Stomach (tissue), 9 donors: ENCODE results near the gene FAM163B. TPM values are rescaled to one million over a fixed set of nuclear protein-coding genes. Genes with fewer than 3 reads are reported as not detected.

Experiments used
- DNase-seq, 2 donors: peaks; one replicate each; pipeline versions ENCODE4 v3.0.0 to v3.0.0-alpha.2; 2013 to 2019
- H3K27ac ChIP-seq, 5 donors: fragments of 200-600 bp in 4 of 5; sonication (generic) in 4 of 5; one replicate each; pipeline ENCODE4 v1.5.1; 2013 to 2019; ENCODE audit warnings: mild to moderate bottlenecking in 1 of 5, moderate library complexity in 1 of 5
- H3K27me3 ChIP-seq, 3 donors: fragments of 200-600 bp; sonication (generic); one replicate each; pipeline ENCODE4 v1.5.1; 2017 to 2019; ENCODE audit warnings: mixed run types in 1 of 3
- H3K36me3 ChIP-seq, 4 donors: fragments of 200-600 bp; sonication (generic); 1 replicate in 3 of 4; 2 replicates in 1 of 4; pipeline ENCODE4 v1.5.1; 2016 to 2019
- H3K4me1 ChIP-seq, 4 donors: fragments of 200-600 bp; sonication (generic); one replicate each; pipeline ENCODE4 v1.5.1; 2016 to 2019
- H3K4me3 ChIP-seq, 4 donors: fragments of 200-600 bp; sonication (generic) in 3 of 4; one replicate each; pipeline ENCODE4 v1.5.1; 2016 to 2019; ENCODE audit warnings: mild to moderate bottlenecking in 1 of 4
- H3K9me3 ChIP-seq, 4 donors: fragments of 200-600 bp; sonication (generic); one replicate each; pipeline ENCODE4 v1.5.1; 2016 to 2019
- CTCF ChIP-seq, 7 experiments: fragments of 450-650 bp in 4 of 7; fragments of 200-600 bp in 3 of 7; sonication (generic) in 3 of 7; IDR thresholded peaks; one replicate each; pipeline ENCODE4 v1.5.1; 2016 to 2019; ENCODE audit warnings: antibody characterized with exemption in 7 of 7, control low read depth in 2 of 7, mild to moderate bottlenecking in 1 of 7
- EP300 ChIP-seq: sonication (generic); formaldehyde crosslinking; IDR thresholded peaks from one replicate; pipeline ENCODE4 v1.6.1; 2017; ENCODE audit warnings: antibody characterized with exemption
- POLR2A ChIP-seq, 4 donors: fragments of 450-650 bp; IDR thresholded peaks; one replicate each; pipeline ENCODE4 v1.6.1; 2016; ENCODE audit warnings: antibody characterized with exemption in 4 of 4, control low read depth in 2 of 4, mild to moderate bottlenecking in 1 of 4, moderate library complexity in 1 of 4
- POLR2AphosphoS5 ChIP-seq, 3 donors: sonication (generic); formaldehyde crosslinking; IDR thresholded peaks; one replicate each; pipeline ENCODE4 v1.6.1; 2016; ENCODE audit warnings: antibody characterized with exemption in 3 of 3
- WGBS, 5 donors: extraction: QIAGEN DNeasy Blood & Tissue Kit in 3 of 5; methylation state at CpG; one replicate each; pipeline versions ENCODE4 v1.1.5 to v1.1.7; 2013 to 2018; 5-methylcytosine and 5-hydroxymethylcytosine counted together
- intact Hi-C: fragments of 100-400 bp; cut with DNase I; formaldehyde crosslinking; loops from one replicate; pipeline ENCODE4 v1.15.1; 2023; ENCODE audit warnings: low total_unique reads
- polyA plus RNA-seq, 3 donors: library from polyadenylated mRNA; stranded (reverse); fragments of 200-250 nt; gene quantifications; one replicate each; pipeline ENCODE4 v1.2.3, GENCODE V29; 2013
- total RNA-seq, 5 donors: library from RNA; depleted of rRNA; stranded (reverse); fragments of >200 nt; gene quantifications; one replicate each; pipeline versions ENCODE4 v1.1.0 to v1.2.3, GENCODE V29; 2014 to 2016
- donor health status: healthy with polysubstance abuse.
- donor health status: Bipolar disorder and iron deficiency.
- donor health status: healthy.

Gene FAM163B
- total and polyA plus RNA-seq, 8 donors: not detected

- WGBS, 5 donors: 52 to 80% (median 74%) methylated on average over 7 to 11 of the region's 11 CpGs
- Histone ChIP-seq H3K4me3 (no peak overlapping the region), H3K9me3 (no peaks in the 10 kb centered on the region), H3K36me3 (no peaks in the 10 kb centered on the region), H3K27me3 (peaks cover 0 to 42% (median 14%) of the 10 kb centered on the region in 3 donors), H3K27ac (no peak overlapping the region), H3K4me1 (peaks cover 9 to 36% (median 30%) of the 10 kb centered on the region in 4 donors)
- no peak for DNase-seq
- TF ChIP-seq POLR2AphosphoS5 (IDR thresholded peaks at IDR 0.05) (no peak), CTCF (IDR thresholded peaks at IDR 0.05) (no peak), EP300 (no peak), POLR2A (IDR thresholded peaks at IDR 0.05) (no peak)
- intact Hi-C loops: no loop called here
Measured at GRCh38 chr9:133528876-133529241, 80.3 kb downstream of the FAM163B start.

- TF ChIP-seq CTCF (IDR thresholded peaks at IDR 0.05) (no peak), EP300 (no peak), POLR2AphosphoS5 (IDR thresholded peaks at IDR 0.05) (no peak), POLR2A (IDR thresholded peaks at IDR 0.05) (no peak)
- peaks cover 0 to 36% (median 14%) of the 10 kb centered on the region in 3 donors for H3K27me3 ChIP-seq
- H3K4me1 ChIP-seq: peaks cover 8 to 32% (median 25%) of the 10 kb centered on the region in 4 donors
- WGBS, 5 donors: 59 to 73% (median 68%) methylated on average over 13 to 22 of the region's 22 CpGs
- H3K9me3 ChIP-seq: no peaks in the 10 kb centered on the region
- no peaks in the 10 kb centered on the region for H3K36me3 ChIP-seq
- H3K4me3 ChIP-seq: no peak overlapping the region
- intact Hi-C loops: no loop called here
- H3K27ac ChIP-seq: peak overlapping the region in 1 of 5 donors; percentile 55
- DNase-seq: no peak
Measured at GRCh38 chr9:133528001-133528875, 81.0 kb downstream of the FAM163B start.

- peak overlapping the region in 2 of 5 donors; percentile 4 to 55 for H3K27ac ChIP-seq
- DNase-seq: peak in 1 of 2 donors; percentile 82
Measured at GRCh38 chr9:133527444-133527920, 81.7 kb downstream of the FAM163B start.

More at GRCh38 chr9:133527444-133527920, 81.7 kb downstream of the FAM163B start:
- Histone ChIP-seq H3K27me3 (peaks cover 0 to 28% (median 14%) of the 10 kb centered on the region in 3 donors), H3K4me1 (peaks cover 8 to 29% (median 26%) of the 10 kb centered on the region in 4 donors), H3K9me3 (no peaks in the 10 kb centered on the region), H3K36me3 (no peaks in the 10 kb centered on the region), H3K4me3 (no peak overlapping the region)
- intact Hi-C loops: no loop called here
- 34 to 60% (median 48%) methylated on average over 18 of the region's 18 CpGs for WGBS, 5 donors
- TF ChIP-seq EP300: no peak
- no peak for TF ChIP-seq POLR2A (IDR thresholded peaks at IDR 0.05)
- TF ChIP-seq CTCF (IDR thresholded peaks at IDR 0.05): no peak

Other genes starting within 250 kb of the FAM163B start
- gene SURF4, start 233.3 kb downstream of the FAM163B start, total RNA-seq: 100 to 1,000 TPM; 123 to 200 (median 147) TPM
- gene SURF4, start 233.3 kb downstream of the FAM163B start, polyA plus RNA-seq: 10 to 100 TPM; 26.4 to 57.0 (median 42.4) TPM
- gene STKLD1, start 233.0 kb downstream of the FAM163B start, total RNA-seq: not detected
- gene STKLD1, start 233.0 kb downstream of the FAM163B start, polyA plus RNA-seq: 1 to 10 TPM; 1.3 to 2.6 (median 1.9) TPM
- 10 to 100 TPM in 3 of 5 donors, 1 to 10 TPM in 1, under 1 TPM in 1; 0.45 to 64.3 (median 11.2) TPM for gene REXO4, start 191.4 kb downstream of the FAM163B start, total RNA-seq
- 10 to 100 TPM; 14.3 to 16.8 (median 14.7) TPM for gene REXO4, start 191.4 kb downstream of the FAM163B start, polyA plus RNA-seq
- 10 to 100 TPM in 1 of 5 donors, 1 to 10 TPM in 3, not detected in 1; 4.6 to 19.6 (median 6.1) TPM for gene ADAMTS13, start 187.0 kb downstream of the FAM163B start, total RNA-seq
- gene ADAMTS13, start 187.0 kb downstream of the FAM163B start, polyA plus RNA-seq: 1 to 10 TPM; 6.6 to 8.3 (median 8.3) TPM
- 10 to 100 TPM; 11.7 to 74.2 (median 16.7) TPM for gene CACFD1, start 149.4 kb downstream of the FAM163B start, total RNA-seq
- gene CACFD1, start 149.4 kb downstream of the FAM163B start, polyA plus RNA-seq: 10 to 100 TPM; 15.6 to 28.9 (median 28.3) TPM
- gene SLC2A6, start 130.3 kb downstream of the FAM163B start, total RNA-seq: 10 to 100 TPM in 1 of 5 donors, 1 to 10 TPM in 1, under 1 TPM in 1, not detected in 2; 0.55 to 14.3 (median 1.3) TPM
- gene SLC2A6, start 130.3 kb downstream of the FAM163B start, polyA plus RNA-seq: 1 to 10 TPM in 2 of 3 donors, under 1 TPM in 1; 0.92 to 3.1 (median 1.4) TPM
- gene MYMK, start 84.4 kb downstream of the FAM163B start, total RNA-seq: not detected
- gene MYMK, start 84.4 kb downstream of the FAM163B start, polyA plus RNA-seq: not detected
- 10 to 100 TPM in 1 of 5 donors, 1 to 10 TPM in 2, not detected in 2; 3.3 to 20.6 (median 3.3) TPM for gene ADAMTSL2, start 74.7 kb downstream of the FAM163B start, total RNA-seq
- gene ADAMTSL2, start 74.7 kb downstream of the FAM163B start, polyA plus RNA-seq: 1 to 10 TPM; 1.3 to 1.9 (median 1.4) TPM
- gene DBH, start 27.0 kb upstream of the FAM163B start, total RNA-seq: under 1 TPM in 1 of 5 donors, not detected in 4; under 0.01 TPM
- under 1 TPM in 1 of 3 donors, not detected in 2; 0.15 TPM for gene DBH, start 27.0 kb upstream of the FAM163B start, polyA plus RNA-seq
- 10 to 100 TPM in 1 of 5 donors, 1 to 10 TPM in 3, not detected in 1; 2.3 to 15.2 (median 3.9) TPM for gene SARDH, start 129.0 kb upstream of the FAM163B start, total RNA-seq
- 1 to 10 TPM in 1 of 3 donors, under 1 TPM in 2; 0.76 to 2.6 (median 0.93) TPM for gene SARDH, start 129.0 kb upstream of the FAM163B start, polyA plus RNA-seq